ENCODE results near the gene SCRN2.

The SCRN2 gene

GRCh38 chr17:47840742-47841487 lies at the start of gene SCRN2:
Gene SCRN2, minus strand, starts transcription at chr17:47841273. Its CDS starts 430 bp downstream, at chr17:47840843.
- Histone ChIP-seq H3K9ac (peak within 1 kb of the TSS; percentile 45; the same call in 1 of the 2 replicates), H3K27me3 (ENCODE audit: insufficient read depth, low read depth) (peaks cover 10% of the 10 kb centered on the region), H3K27ac (no peak within 1 kb of the TSS), H3K4me1 (ENCODE audit: low read depth, poor library complexity, severe bottlenecking) (peaks cover 14% of the 10 kb centered on the region), H2AFZ (ENCODE audit: low read depth) (peak within 1 kb of the TSS; percentile 95), H3K36me3 (ENCODE audit: insufficient read depth) (no peaks in the 10 kb centered on the region), H3K79me2 (ENCODE audit: insufficient read depth, low read depth) (no peaks in the 10 kb centered on the region), H3K4me2 (peak within 1 kb of the TSS; percentile 79), H4K20me1 (ENCODE audit: insufficient read depth) (no peaks in the 10 kb centered on the region), H3K4me3 (IDR thresholded peaks at IDR 0.05; ENCODE audit: insufficient read depth, low read depth, low read length) (no peak within 1 kb of the TSS)
- TF ChIP-seq, protein P1, sequence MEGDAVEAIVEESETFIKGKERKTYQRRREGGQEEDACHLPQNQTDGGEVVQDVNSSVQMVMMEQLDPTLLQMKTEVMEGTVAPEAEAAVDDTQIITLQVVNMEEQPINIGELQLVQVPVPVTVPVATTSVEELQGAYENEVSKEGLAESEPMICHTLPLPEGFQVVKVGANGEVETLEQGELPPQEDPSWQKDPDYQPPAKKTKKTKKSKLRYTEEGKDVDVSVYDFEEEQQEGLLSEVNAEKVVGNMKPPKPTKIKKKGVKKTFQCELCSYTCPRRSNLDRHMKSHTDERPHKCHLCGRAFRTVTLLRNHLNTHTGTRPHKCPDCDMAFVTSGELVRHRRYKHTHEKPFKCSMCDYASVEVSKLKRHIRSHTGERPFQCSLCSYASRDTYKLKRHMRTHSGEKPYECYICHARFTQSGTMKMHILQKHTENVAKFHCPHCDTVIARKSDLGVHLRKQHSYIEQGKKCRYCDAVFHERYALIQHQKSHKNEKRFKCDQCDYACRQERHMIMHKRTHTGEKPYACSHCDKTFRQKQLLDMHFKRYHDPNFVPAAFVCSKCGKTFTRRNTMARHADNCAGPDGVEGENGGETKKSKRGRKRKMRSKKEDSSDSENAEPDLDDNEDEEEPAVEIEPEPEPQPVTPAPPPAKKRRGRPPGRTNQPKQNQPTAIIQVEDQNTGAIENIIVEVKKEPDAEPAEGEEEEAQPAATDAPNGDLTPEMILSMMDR (conservative IDR thresholded peaks at IDR 0.05; ENCODE audit: low read depth, low read length) = peak; percentile 85

DNA sequence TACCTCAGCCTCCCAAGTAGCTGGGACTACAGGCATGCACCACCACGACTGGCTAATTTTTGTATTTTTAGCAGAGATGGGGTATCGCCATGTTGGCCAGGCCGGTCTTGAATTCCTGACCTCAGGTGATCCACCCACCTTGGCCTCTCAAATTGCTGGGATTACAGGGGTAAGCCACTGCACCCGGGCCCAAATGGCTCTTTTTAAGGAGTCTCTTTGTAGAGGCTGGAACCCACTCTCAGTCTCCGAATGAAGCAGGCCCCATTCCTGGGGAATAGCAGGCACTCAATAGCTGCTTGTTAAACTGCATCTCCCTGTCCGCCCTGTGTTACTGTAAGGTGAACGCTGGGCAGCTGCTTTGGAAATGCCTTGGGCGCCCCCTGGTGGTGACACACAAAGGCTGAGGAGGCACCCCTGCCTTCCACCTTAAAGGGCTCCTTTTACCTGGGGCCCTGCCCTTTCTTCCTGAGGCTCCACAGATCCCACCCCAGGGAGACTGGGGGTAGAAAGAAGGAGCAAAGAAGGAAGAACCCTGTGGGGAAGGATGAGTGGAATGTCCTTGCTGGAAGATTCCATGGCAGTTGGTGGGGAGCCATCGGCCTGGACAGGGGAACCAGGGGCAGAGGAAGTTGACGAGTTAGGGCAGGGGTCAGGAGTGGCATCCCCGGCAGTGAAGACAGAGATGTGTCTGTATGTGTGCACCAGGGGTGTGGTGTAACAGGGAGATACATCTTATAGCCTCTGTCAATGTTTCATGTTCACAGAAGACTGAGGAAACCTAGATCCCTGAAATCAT lies 48.9 kb upstream of the SCRN2 start:
- H3K9ac ChIP-seq = no peak overlapping the region
- H3K79me2 ChIP-seq (ENCODE audit: insufficient read depth, low read depth) = no peaks in the 10 kb centered on the region
- H3K4me1 ChIP-seq (ENCODE audit: low read depth, poor library complexity, severe bottlenecking) = peaks cover 12% of the 10 kb centered on the region
- H4K20me1 ChIP-seq (ENCODE audit: insufficient read depth) = no peaks in the 10 kb centered on the region
- no peak overlapping the region for H3K27ac ChIP-seq
- no peak overlapping the region for H3K4me2 ChIP-seq
- no peak overlapping the region for H2AFZ ChIP-seq (ENCODE audit: low read depth)
- no peaks in the 10 kb centered on the region for H3K36me3 ChIP-seq (ENCODE audit: insufficient read depth)
- no peak overlapping the region for H3K4me3 ChIP-seq (IDR thresholded peaks at IDR 0.05; ENCODE audit: insufficient read depth, low read depth, low read length)
- TF ChIP-seq, protein P1 (conservative IDR thresholded peaks at IDR 0.05; ENCODE audit: low read depth, low read length) = peak; percentile 95
- H3K27me3 ChIP-seq (ENCODE audit: insufficient read depth, low read depth) = no peaks in the 10 kb centered on the region

DNA sequence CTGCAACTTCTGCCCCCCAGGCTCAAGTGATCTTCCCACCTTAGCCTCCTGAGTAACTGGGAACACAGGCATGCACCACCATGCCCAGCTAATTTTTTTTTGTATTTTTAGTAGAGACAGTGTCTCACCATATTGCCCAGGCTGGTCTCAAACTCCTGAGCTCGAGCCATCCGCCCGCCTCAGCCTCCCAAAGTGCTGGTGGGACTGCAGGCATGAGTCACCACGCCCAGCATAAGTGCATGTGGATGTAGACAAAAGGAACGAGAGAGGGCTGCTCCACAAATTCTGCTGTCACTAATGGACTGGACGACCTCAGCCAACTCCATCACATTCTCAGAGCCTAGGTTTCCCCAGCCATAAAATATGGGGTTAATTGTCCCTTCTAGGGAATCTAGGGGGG lies 47.2 kb upstream of the SCRN2 start:
- TF ChIP-seq, protein P1 (conservative IDR thresholded peaks at IDR 0.05; ENCODE audit: low read depth, low read length) = no peak

GRCh38 chr17:47884905-47885730 lies 44.0 kb upstream of the SCRN2 start:
- Histone ChIP-seq H3K27me3 (ENCODE audit: insufficient read depth, low read depth) (peaks cover 32% of the 10 kb centered on the region), H4K20me1 (ENCODE audit: insufficient read depth) (no peaks in the 10 kb centered on the region), H2AFZ (ENCODE audit: low read depth) (no peak overlapping the region), H3K79me2 (ENCODE audit: insufficient read depth, low read depth) (no peaks in the 10 kb centered on the region), H3K4me1 (ENCODE audit: low read depth, poor library complexity, severe bottlenecking) (peaks cover 1% of the 10 kb centered on the region), H3K27ac (no peak overlapping the region), H3K4me2 (no peak overlapping the region), H3K36me3 (ENCODE audit: insufficient read depth) (no peaks in the 10 kb centered on the region), H3K4me3 (IDR thresholded peaks at IDR 0.05; ENCODE audit: insufficient read depth, low read depth, low read length) (no peak overlapping the region), H3K9ac (no peak overlapping the region)
- TF ChIP-seq, protein P1 (conservative IDR thresholded peaks at IDR 0.05; ENCODE audit: low read depth, low read length) = no peak

More for the DNA sequence above, 47.2 kb upstream of the SCRN2 start:
- no peak overlapping the region for H3K4me3 ChIP-seq (IDR thresholded peaks at IDR 0.05; ENCODE audit: insufficient read depth, low read depth, low read length)
- no peaks in the 10 kb centered on the region for H3K36me3 ChIP-seq (ENCODE audit: insufficient read depth)
- H3K79me2 ChIP-seq (ENCODE audit: insufficient read depth, low read depth) = no peaks in the 10 kb centered on the region
- H3K4me1 ChIP-seq (ENCODE audit: low read depth, poor library complexity, severe bottlenecking) = peaks cover 9% of the 10 kb centered on the region
- H4K20me1 ChIP-seq (ENCODE audit: insufficient read depth) = no peaks in the 10 kb centered on the region
- no peak overlapping the region for H3K4me2 ChIP-seq
- no peak overlapping the region for H3K9ac ChIP-seq
- H3K27me3 ChIP-seq (ENCODE audit: insufficient read depth, low read depth) = peaks cover 7% of the 10 kb centered on the region; the same call in 1 of the 2 replicates
- H2AFZ ChIP-seq (ENCODE audit: low read depth) = no peak overlapping the region
- no peak overlapping the region for H3K27ac ChIP-seq
